Caco-2 (cell line): ENCODE measurements around the gene FBLN5. TPM values are rescaled to one million over a fixed set of nuclear protein-coding genes. Genes with fewer than 3 reads are reported as not detected.

Experiments used
- BruUV-seq: library from RNA; stranded (reverse); fragments of 400-500 nt; replicated peaks from 2 replicates; lab custom pipeline; 2021; lab: Mats Ljungman, UMichigan
- CTCF ChIA-PET: fragments of 300-600 bp; sonication (Branson Sonifier 250); formaldehyde crosslinking; loops from one replicate; lab custom pipeline; 2022; ENCODE audit warnings: antibody characterized with exemption; lab: Charles Lee
- POLR2A ChIA-PET: fragments of 300-600 bp; sonication (Branson Sonifier 250); formaldehyde crosslinking; loops from one replicate; lab custom pipeline; 2022; ENCODE audit warnings: antibody characterized with exemption; lab: Charles Lee
- DNase-seq, 2 experiments: peaks; one replicate each; pipeline versions ENCODE4 v3.0.0 to v3.0.0-alpha.2; 2020 to 2022
- H3K27me3 ChIP-seq: replicated peaks from 2 replicates; pipeline ENCODE4 v1.6.0; 2011; ENCODE audit warnings: low read length; ENCODE audit not compliant: control insufficient read depth, insufficient read depth
- H3K36me3 ChIP-seq: 2 replicates; pipeline ENCODE4 v1.5.1; 2011; ENCODE audit warnings: low read length; ENCODE audit not compliant: control insufficient read depth, insufficient read depth
- H3K4me1 ChIP-seq: fragments of 250-450 bp; sonication (Bioruptor Pico); 2 replicates; pipeline ENCODE4 v1.5.1; 2020; ENCODE audit warnings: mild to moderate bottlenecking
- H3K4me3 ChIP-seq: 2 replicates; pipeline ENCODE4 v1.5.1; 2011; ENCODE audit warnings: low read depth, mild to moderate bottlenecking, control low read depth, low read length
- H3K9me3 ChIP-seq: fragments of 250-450 bp; sonication (Bioruptor Pico); 2 replicates; pipeline ENCODE4 v1.5.1; 2020; ENCODE audit warnings: mild to moderate bottlenecking, moderate library complexity
- H3K27ac Mint-ChIP-seq: one replicate; pipeline ENCODE4 v1.8.0; 2022; ENCODE audit warnings: mixed read lengths; ENCODE audit not compliant: unreplicated experiment
- H3K27me3 Mint-ChIP-seq: one replicate; pipeline ENCODE4 v1.8.0; 2022; ENCODE audit warnings: mixed read lengths; ENCODE audit not compliant: insufficient read depth, unreplicated experiment
- H3K36me3 Mint-ChIP-seq: one replicate; pipeline ENCODE4 v1.8.0; 2022; ENCODE audit warnings: mild to moderate bottlenecking, mixed read lengths; ENCODE audit not compliant: insufficient read depth, unreplicated experiment
- H3K4me1 Mint-ChIP-seq: one replicate; pipeline ENCODE4 v1.8.0; 2022; ENCODE audit warnings: low read depth, mixed read lengths; ENCODE audit not compliant: unreplicated experiment
- H3K4me3 Mint-ChIP-seq: one replicate; pipeline ENCODE4 v1.8.0; 2022; ENCODE audit warnings: mild to moderate bottlenecking, moderate library complexity, mixed read lengths; ENCODE audit not compliant: unreplicated experiment
- H3K9me3 Mint-ChIP-seq: one replicate; pipeline ENCODE4 v1.8.0; 2022; ENCODE audit warnings: mixed read lengths; ENCODE audit not compliant: unreplicated experiment
- CTCF ChIP-seq, 2 experiments: fragments of 200-600 bp in 1 of 2; IDR thresholded peaks; 1 replicate in 1 of 2; 2 replicates in 1 of 2; pipeline versions ENCODE4 v1.5.1 to v1.8.0; 2011 to 2022; ENCODE audit warnings: antibody characterized with exemption in 1 of 2, control low read depth in 1 of 2, inconsistent platforms in 1 of 2, low read depth in 1 of 2, low read length in 1 of 2, mild to moderate bottlenecking in 1 of 2, moderate library complexity in 1 of 2; ENCODE audit not compliant: insufficient read depth in 1 of 2, severe bottlenecking in 1 of 2, unreplicated experiment in 1 of 2
- intact Hi-C: fragments of 100-400 bp; cut with micrococcal nuclease; formaldehyde crosslinking; loops from one replicate; pipeline ENCODE4 v1.10.0; 2022; ENCODE audit not compliant: unreplicated experiment
- total RNA-seq: library from RNA; stranded (reverse); gene quantifications from 2 replicates; pipeline ENCODE4 v1.2.3, GENCODE V29; 2022

The FBLN5 gene
- total RNA-seq, 1 experiment from 2014 or later: 13.9 TPM

- DNase-seq: no peak
- Mint-ChIP-seq H3K27me3 (no peaks in the 10 kb centered on the region), H3K4me3 (no peak overlapping the region), H3K9me3 (no peaks in the 10 kb centered on the region), H3K36me3 (no peaks in the 10 kb centered on the region), H3K27ac (no peak overlapping the region), H3K4me1 (peaks cover 15% of the 10 kb centered on the region)
- BruUV-seq: no TSS peak
- intact Hi-C loops: no loop called here
- no peaks in the 10 kb centered on the region for H3K9me3 ChIP-seq
- H3K36me3 ChIP-seq: no peaks in the 10 kb centered on the region
- ChIA-PET CTCF (no interaction called here), POLR2A (interaction anchor here (0.6 kb wide), 1 partner anchor 368 kb away, joined by 3 read pairs; no protein-coding TSS in a partner anchor)
- no peak for TF ChIP-seq CTCF (IDR thresholded peaks at IDR 0.05; ENCODE audit: insufficient read depth in 1 of 2, low read depth in 1 of 2, low read length in 1 of 2, severe bottlenecking in 1 of 2, unreplicated experiment in 1 of 2)
- peaks cover 15% of the 10 kb centered on the region for H3K4me1 ChIP-seq
- no peak overlapping the region for H3K4me3 ChIP-seq
- H3K27me3 ChIP-seq: no peaks in the 10 kb centered on the region
Observed at GRCh38 chr14:91879196-91879595, 68.3 kb downstream of the FBLN5 start.

GRCh38 chr14:91878274-91878673 is 69.2 kb downstream of the FBLN5 start:
- Mint-ChIP-seq H3K4me3 (no peak overlapping the region), H3K36me3 (no peaks in the 10 kb centered on the region), H3K27me3 (no peaks in the 10 kb centered on the region), H3K4me1 (peaks cover 15% of the 10 kb centered on the region), H3K9me3 (no peaks in the 10 kb centered on the region), H3K27ac (no peak overlapping the region)
- Histone ChIP-seq H3K4me1 (peaks cover 15% of the 10 kb centered on the region), H3K4me3 (no peak overlapping the region), H3K27me3 (no peaks in the 10 kb centered on the region), H3K36me3 (no peaks in the 10 kb centered on the region), H3K9me3 (no peaks in the 10 kb centered on the region)
- TF ChIP-seq CTCF (IDR thresholded peaks at IDR 0.05; ENCODE audit: insufficient read depth in 1 of 2, low read depth in 1 of 2, low read length in 1 of 2, severe bottlenecking in 1 of 2, unreplicated experiment in 1 of 2): no peak
- intact Hi-C loops: no loop called here
- no TSS peak for BruUV-seq
- DNase-seq: no peak
- POLR2A ChIA-PET: no interaction called here
- CTCF ChIA-PET: no interaction called here

DNA sequence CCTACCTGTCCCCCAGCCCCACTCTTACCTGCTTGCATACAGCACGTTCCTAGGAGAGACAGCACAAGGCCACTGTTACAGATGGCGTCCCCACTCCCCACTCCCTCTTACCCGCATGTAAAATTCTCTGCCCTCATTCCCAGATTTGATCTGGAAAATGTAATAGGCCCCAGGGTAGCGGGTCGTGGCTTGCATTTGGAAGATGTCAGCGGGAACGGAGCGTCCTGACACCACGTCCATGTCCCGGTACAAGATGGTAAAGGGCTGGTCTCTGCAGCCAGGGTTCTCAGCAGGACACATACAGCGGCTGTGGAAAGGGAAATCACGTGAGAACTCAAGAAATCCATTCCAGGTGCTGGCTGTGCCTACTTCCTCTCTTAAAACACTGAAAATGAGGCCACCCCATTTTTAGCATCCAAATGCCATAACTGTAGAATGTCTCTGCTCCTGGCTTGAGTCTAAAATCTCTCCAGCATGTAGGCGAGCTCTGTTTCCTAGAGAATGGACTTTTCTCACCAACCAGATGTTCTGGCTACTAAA is 70.0 kb downstream of the FBLN5 start:
- intact Hi-C loops: no loop called here

More for the DNA sequence above, 70.0 kb downstream of the FBLN5 start:
- H3K4me3 ChIP-seq: no peak overlapping the region
- H3K9me3 ChIP-seq: no peaks in the 10 kb centered on the region
- H3K4me1 ChIP-seq: peaks cover 15% of the 10 kb centered on the region
- Mint-ChIP-seq H3K4me3 (no peak overlapping the region), H3K36me3 (no peaks in the 10 kb centered on the region), H3K27ac (no peak overlapping the region), H3K9me3 (no peaks in the 10 kb centered on the region), H3K4me1 (peaks cover 15% of the 10 kb centered on the region), H3K27me3 (no peaks in the 10 kb centered on the region)
- H3K36me3 ChIP-seq: no peaks in the 10 kb centered on the region
- no peak for DNase-seq
- ChIA-PET POLR2A (no interaction called here), CTCF (interaction anchor here (1.4 kb wide), 1 partner anchor 120 kb away, joined by 6 read pairs; no protein-coding TSS in a partner anchor)
- H3K27me3 ChIP-seq: no peaks in the 10 kb centered on the region
- BruUV-seq: no TSS peak
- TF ChIP-seq CTCF (IDR thresholded peaks at IDR 0.05; ENCODE audit: insufficient read depth in 1 of 2, low read depth in 1 of 2, low read length in 1 of 2, severe bottlenecking in 1 of 2, unreplicated experiment in 1 of 2): no peak
